ENCODE data around the gene OR5B2. TPM values are rescaled to one million over a fixed set of nuclear protein-coding genes. Genes with fewer than 3 reads are reported as not detected.

OR5B2 gene
- total RNA-seq, result not detected
- polyA plus RNA-seq (2013, experiment 1 of 2), result not detected
- polyA plus RNA-seq (2013, experiment 2 of 2), result 0.08 TPM
- 0 to 0.34 (median 0) reads per million in 172 experiments for total RNA-seq

- Mint-ChIP-seq H3K27me3 (peaks cover 46% of the 10 kb centered on the region), H3K9me3 (peaks cover 2% of the 10 kb centered on the region), H3K4me1 (ENCODE audit: low read depth) (no peaks in the 10 kb centered on the region), H3K36me3 (ENCODE audit: low read depth) (no peaks in the 10 kb centered on the region), H3K4me3 (no peak within 1 kb of the TSS), H3K27ac (no peak within 1 kb of the TSS)
- no peaks in the 10 kb centered on the region for H3K36me3 ChIP-seq (ENCODE audit: insufficient read depth, low read length)
- H3K27me3 ChIP-seq (ENCODE audit: control insufficient read depth in 1 of 2, insufficient read depth in 2 of 2, low read length in 2 of 2), result peaks cover 6 to 13% of the 10 kb centered on the region in 2 experiments
- no peak for DNase-seq
- ChIA-PET POLR2A (no interaction called here), CTCF (no interaction called here)
- peaks cover 0 to 15% of the 10 kb centered on the region in 2 experiments for H3K9me3 ChIP-seq (ENCODE audit: control insufficient read depth in 1 of 2, insufficient read depth in 1 of 2, low read length in 2 of 2)
- intact Hi-C loops (cut with DNase I, micrococcal nuclease), result no loop called here
- no peak for ATAC-seq (ENCODE audit: poor library complexity)
- no peak within 1 kb of the TSS for H3K4me3 ChIP-seq (ENCODE audit: low read length)
- H3K4me1 ChIP-seq (ENCODE audit: insufficient read depth, low read length), result no peaks in the 10 kb centered on the region
- no peak within 1 kb of the TSS for H3K27ac ChIP-seq (ENCODE audit: low read depth in 1 of 2, low read length in 2 of 2)
- TF ChIP-seq CTCF (IDR thresholded peaks at IDR 0.05), result no peak
These were observed at the start of gene OR5B2 for GRCh38 chr11:58428021-58428420. Gene OR5B2, minus strand, starts transcription at chr11:58428121. Its CDS starts 4,860 bp downstream, at chr11:58423261.

DNA sequence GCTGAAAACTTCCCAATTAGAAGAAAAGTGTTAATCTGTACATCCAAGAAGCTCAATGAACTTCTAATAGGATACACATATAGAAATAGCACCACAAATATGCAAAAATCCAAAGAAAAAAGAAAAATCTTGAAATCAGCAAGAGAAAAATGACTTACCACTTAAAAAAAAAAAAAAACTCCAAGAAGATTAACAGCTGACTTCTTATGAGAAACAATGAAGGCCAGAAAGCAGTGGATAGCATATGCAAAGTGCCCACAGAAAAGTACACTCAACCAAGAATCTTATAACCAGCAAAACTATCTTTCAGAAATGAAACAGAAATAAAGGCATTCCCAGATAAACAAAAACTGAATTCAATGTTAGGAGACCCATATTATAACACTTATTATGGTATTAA is 44.0 kb upstream of the OR5B2 start:
- Histone ChIP-seq H3K4me3 (ENCODE audit: low read length) (no peak overlapping the region), H3K4me1 (ENCODE audit: insufficient read depth, low read length) (no peaks in the 10 kb centered on the region), H3K27me3 (ENCODE audit: control insufficient read depth in 1 of 2, insufficient read depth in 2 of 2, low read length in 2 of 2) (no peaks in the 10 kb centered on the region), H3K36me3 (ENCODE audit: insufficient read depth, low read length) (no peaks in the 10 kb centered on the region), H3K9me3 (ENCODE audit: control insufficient read depth in 1 of 2, insufficient read depth in 1 of 2, low read length in 2 of 2) (peaks cover 4 to 24% of the 10 kb centered on the region in 2 experiments), H3K27ac (ENCODE audit: low read depth in 1 of 2, low read length in 2 of 2) (no peak overlapping the region)
- DNase-seq, result no peak
- ChIA-PET POLR2A (no interaction called here), CTCF (no interaction called here)
- Mint-ChIP-seq H3K9me3 (peaks cover 18% of the 10 kb centered on the region), H3K27ac (no peak overlapping the region), H3K4me1 (ENCODE audit: low read depth) (no peaks in the 10 kb centered on the region), H3K27me3 (peaks cover 29% of the 10 kb centered on the region), H3K36me3 (ENCODE audit: low read depth) (no peaks in the 10 kb centered on the region), H3K4me3 (no peak overlapping the region)
- TF ChIP-seq CTCF (IDR thresholded peaks at IDR 0.05), result no peak
- intact Hi-C loops (cut with DNase I, micrococcal nuclease), result no loop called here
- no peak for ATAC-seq (ENCODE audit: poor library complexity)

GRCh38 chr11:58466293-58466692 is 38.4 kb upstream of the OR5B2 start:
- peaks cover 4 to 11% of the 10 kb centered on the region in 2 experiments for H3K9me3 ChIP-seq (ENCODE audit: control insufficient read depth in 1 of 2, insufficient read depth in 1 of 2, low read length in 2 of 2)
- CTCF ChIA-PET, result no interaction called here
- no peak overlapping the region for H3K27ac Mint-ChIP-seq
- H3K36me3 Mint-ChIP-seq (ENCODE audit: low read depth), result no peaks in the 10 kb centered on the region
- H3K4me1 ChIP-seq (ENCODE audit: insufficient read depth, low read length), result no peaks in the 10 kb centered on the region
- no peak overlapping the region for H3K27ac ChIP-seq (ENCODE audit: low read depth in 1 of 2, low read length in 2 of 2)
- intact Hi-C loops (cut with DNase I, micrococcal nuclease), result no loop called here
- no peaks in the 10 kb centered on the region for H3K4me1 Mint-ChIP-seq (ENCODE audit: low read depth)
- no peaks in the 10 kb centered on the region for H3K36me3 ChIP-seq (ENCODE audit: insufficient read depth, low read length)
- H3K27me3 Mint-ChIP-seq, result peaks cover 15% of the 10 kb centered on the region
- no peaks in the 10 kb centered on the region for H3K27me3 ChIP-seq (ENCODE audit: control insufficient read depth in 1 of 2, insufficient read depth in 2 of 2, low read length in 2 of 2)
- no peak overlapping the region for H3K4me3 Mint-ChIP-seq
- no peak for DNase-seq
- H3K9me3 Mint-ChIP-seq, result peaks cover 3% of the 10 kb centered on the region
- no peak overlapping the region for H3K4me3 ChIP-seq (ENCODE audit: low read length)
- TF ChIP-seq CTCF (IDR thresholded peaks at IDR 0.05), result no peak
- ATAC-seq (ENCODE audit: poor library complexity), result no peak
- POLR2A ChIA-PET, result no interaction called here
